Measurements from ENCODE around the gene ART3.
A peak's percentile ranks its signal among the peaks of the same experiment; 100 is the strongest.

Gene ART3

DNA sequence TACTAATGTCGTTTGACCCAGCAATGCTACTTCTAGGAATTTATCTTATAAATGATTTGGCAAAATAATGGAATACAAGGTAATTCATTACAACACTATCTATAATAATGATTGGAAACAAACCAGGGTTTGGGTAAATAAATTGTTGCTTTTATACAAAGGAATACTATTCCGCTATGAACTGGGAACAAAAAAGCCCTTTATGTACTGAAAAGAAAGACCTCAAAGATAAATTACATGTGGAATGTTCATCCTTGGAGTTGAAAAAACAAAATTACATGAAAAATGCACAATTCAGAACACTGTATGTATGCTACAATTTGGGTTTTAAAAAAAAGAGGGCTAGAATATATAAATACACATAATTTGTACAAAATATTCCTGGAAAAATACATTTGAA, 78.8 kb downstream of the ART3 start:
- DNase-seq, result no peak

DNA sequence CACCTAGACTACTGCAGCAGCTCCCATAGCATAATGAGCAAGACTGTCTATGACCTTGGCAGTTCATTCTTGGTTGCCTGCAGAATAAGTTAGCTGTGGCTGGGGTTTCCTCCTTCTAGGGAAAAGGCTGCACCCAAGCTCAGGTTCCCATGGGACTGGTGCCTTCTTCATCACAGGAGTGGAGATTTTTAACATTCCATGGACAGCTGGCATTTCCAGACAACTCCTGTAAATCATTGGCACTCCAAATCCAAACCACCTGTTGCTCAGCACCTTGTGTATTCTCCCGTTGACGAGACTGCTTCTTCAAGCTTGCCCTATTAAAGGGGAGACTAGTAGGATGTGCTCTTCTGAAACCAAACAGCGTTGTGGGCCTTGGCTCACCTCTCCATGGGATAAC, 81.5 kb downstream of the ART3 start:
- no peak for DNase-seq

DNA sequence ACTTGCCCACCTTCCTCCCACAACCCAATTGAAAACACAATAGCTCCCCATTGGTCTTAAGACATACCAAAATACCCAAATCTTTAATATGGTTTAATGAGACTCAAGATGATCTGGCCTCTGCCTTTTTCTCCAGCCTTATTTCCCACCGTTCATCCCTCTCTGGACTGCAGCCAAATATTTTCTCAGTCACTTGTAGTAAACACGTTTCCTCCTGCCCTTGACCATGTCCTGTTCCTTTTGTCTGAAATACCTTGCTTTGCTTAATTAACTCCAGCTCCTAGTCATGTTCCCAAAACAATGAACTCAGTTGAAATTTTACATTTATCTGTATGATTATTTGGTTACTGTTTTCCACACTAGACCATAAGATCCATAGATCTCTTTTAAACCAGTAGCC, 82.1 kb downstream of the ART3 start:
- no peak for DNase-seq

DNA sequence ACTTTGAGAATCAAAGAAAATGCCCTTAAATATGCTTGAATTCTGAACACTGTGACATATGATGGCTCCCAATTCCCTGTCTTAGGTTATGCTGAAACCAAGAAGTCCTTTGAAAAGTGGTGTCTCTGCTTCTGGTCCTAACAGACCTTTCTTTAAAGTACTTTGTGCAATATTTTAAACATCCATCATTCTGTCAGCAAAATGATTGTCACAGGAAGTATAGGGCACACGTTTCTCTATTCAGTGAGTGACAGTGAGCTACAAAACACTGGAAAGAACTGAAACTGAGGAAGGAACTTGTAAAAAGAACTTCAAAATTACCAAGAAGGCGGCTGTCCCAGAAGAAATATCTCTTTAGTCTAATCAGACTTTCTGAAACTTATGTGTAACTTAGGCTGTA, 85.8 kb downstream of the ART3 start:
- peak; percentile 76 for DNase-seq
